NCI-H1417 treated with DMSO at 0.1 percent for 48 hours (cell line): ENCODE data around the gene TMEM163.
"Not testable (repeated sequence)": the region's sequence is repeated elsewhere in the genome, so short reads cannot be mapped to it uniquely, and the experiment has no call there.

Experiments
- DNase-seq: peaks from one replicate; lab custom pipeline; 2025; lab: John Stamatoyannopoulos, UW

The TMEM163 gene

GRCh38 chr2:134663451-134664450 lies 55.0 kb downstream of the TMEM163 start:
- no peak for DNase-seq

GRCh38 chr2:134662751-134663150 lies 56.0 kb downstream of the TMEM163 start:
- DNase-seq: no peak

- no peak for DNase-seq
Measured at GRCh38 chr2:134660626-134661402, 58.0 kb downstream of the TMEM163 start.

GRCh38 chr2:134659724-134660123 lies 59.1 kb downstream of the TMEM163 start:
- DNase-seq: no peak

GRCh38 chr2:134657650-134658250 lies 61.0 kb downstream of the TMEM163 start:
- DNase-seq: no peak

- not testable (repeated sequence) for DNase-seq
Measured at GRCh38 chr2:134656391-134656790, 62.4 kb downstream of the TMEM163 start.

- no peak for DNase-seq
Measured at GRCh38 chr2:134648586-134648985, 70.2 kb downstream of the TMEM163 start.

GRCh38 chr2:134647607-134648256 lies 71.1 kb downstream of the TMEM163 start:
- no peak for DNase-seq

- DNase-seq: no peak
Measured at GRCh38 chr2:134642938-134643337, 75.9 kb downstream of the TMEM163 start.

GRCh38 chr2:134640494-134640893 lies 78.3 kb downstream of the TMEM163 start:
- DNase-seq: no peak

- no peak for DNase-seq
Measured at GRCh38 chr2:134639265-134639664, 79.5 kb downstream of the TMEM163 start.

- no peak for DNase-seq
Measured at GRCh38 chr2:134636714-134637113, 82.1 kb downstream of the TMEM163 start.

- DNase-seq: no peak
Measured at GRCh38 chr2:134634054-134634753, 84.6 kb downstream of the TMEM163 start.

- no peak for DNase-seq
Measured at GRCh38 chr2:134630504-134631159, 88.2 kb downstream of the TMEM163 start.

GRCh38 chr2:134628453-134628852 lies 90.3 kb downstream of the TMEM163 start:
- no peak for DNase-seq

- DNase-seq: no peak
Measured at GRCh38 chr2:134626781-134627180, 92.0 kb downstream of the TMEM163 start.

GRCh38 chr2:134625311-134625710 lies 93.5 kb downstream of the TMEM163 start:
- DNase-seq: no peak

- DNase-seq: no peak
Measured at GRCh38 chr2:134623796-134624195, 95.0 kb downstream of the TMEM163 start.

- no peak for DNase-seq
Measured at GRCh38 chr2:134623046-134623445, 95.8 kb downstream of the TMEM163 start.

GRCh38 chr2:134621939-134622705 lies 96.7 kb downstream of the TMEM163 start:
- no peak for DNase-seq
